HepG2 (cell line): Measurements from ENCODE around the gene CD244. TPM values are rescaled to one million over a fixed set of nuclear protein-coding genes. Genes with fewer than 3 reads are reported as not detected.

Experiments
- ATAC-seq: fragments of 200-7000 bp; cut with Tn5 transposase; 3 replicates; pipeline ENCODE4 v1.9.1; 2020; ENCODE audit warnings: mild to moderate bottlenecking, moderate library complexity
- BruUV-seq: library from RNA; stranded (reverse); fragments of 400-500 nt; replicated peaks from 2 replicates; lab custom pipeline; 2021; lab: Mats Ljungman, UMichigan
- CTCF ChIA-PET: fragments of 300-600 bp; formaldehyde crosslinking; extraction: SDS; loops from one replicate; lab custom pipeline; 2021; ENCODE audit warnings: low total read pairs, inconsistent platforms, low intra/inter-chr PET ratio; lab: Yijun Ruan, JAX
- POLR2A ChIA-PET: fragments of 350-600 bp; sonication (Branson Sonifier 250); formaldehyde crosslinking; loops from one replicate; lab custom pipeline; 2020; ENCODE audit warnings: antibody characterized with exemption, inconsistent platforms; lab: Yijun Ruan, JAX
- DNase-seq: peaks from one replicate; pipeline ENCODE4 v3.0.0-alpha.2; 2015; ENCODE audit warnings: low spot score
- FAIRE-seq: peaks from 3 replicates; lab custom pipeline; 2011; peaks lifted over from hg19 to GRCh38; lab: Jason Lieb, UNC
- H2AFZ ChIP-seq: one replicate; pipeline ENCODE4 v1.6.1; 2011; ENCODE audit warnings: low read length, inconsistent platforms
- H3K27ac ChIP-seq: fragments of 300-600 bp; 3 replicates; pipeline ENCODE4 v1.8.0; 2011; ENCODE audit warnings: mixed run types, mild to moderate bottlenecking, mixed read lengths, low read length, inconsistent platforms; ENCODE audit not compliant: insufficient read depth; ENCODE audit errors: extremely low read length
- H3K27me3 ChIP-seq, 2 experiments: fragments of 200-600 bp in 1 of 2; 2 replicates in 1 of 2; 3 replicates in 1 of 2; pipeline versions ENCODE4 v1.6.0 to v1.8.0; 2011; ENCODE audit warnings: low read length in 2 of 2, mild to moderate bottlenecking in 2 of 2, moderate library complexity in 2 of 2, inconsistent platforms in 1 of 2; ENCODE audit not compliant: insufficient read depth in 2 of 2, control insufficient read depth in 1 of 2
- H3K36me3 ChIP-seq, 2 experiments: fragments of 200-600 bp in 1 of 2; replicated peaks in 1 of 2; 2 replicates in 1 of 2; 3 replicates in 1 of 2; pipeline versions ENCODE4 v1.5.1 to v1.8.0; 2011; ENCODE audit warnings: low read length in 2 of 2, inconsistent platforms in 1 of 2; ENCODE audit not compliant: insufficient read depth in 2 of 2, control insufficient read depth in 1 of 2
- H3K4me1 ChIP-seq: 2 replicates; pipeline ENCODE4 v1.5.1; 2012; ENCODE audit warnings: low read length, inconsistent platforms; ENCODE audit not compliant: insufficient read depth
- H3K4me2 ChIP-seq: 2 replicates; pipeline ENCODE4 v1.6.0; 2011; ENCODE audit warnings: low read depth, low read length, inconsistent platforms
- H3K4me3 ChIP-seq, 3 experiments: fragments of 200-600 bp in 1 of 3; sonication (generic), shearing (Covaris generic) in 1 of 3; replicated peaks in 1 of 3; 2 replicates each; pipeline ENCODE4 v1.5.1; 2011 to 2016; ENCODE audit warnings: low read length in 3 of 3, inconsistent platforms in 2 of 3, low read depth in 2 of 3, mild to moderate bottlenecking in 2 of 3, control low read depth in 1 of 3, mixed read lengths in 1 of 3; ENCODE audit not compliant: insufficient read depth in 1 of 3
- H3K79me2 ChIP-seq: one replicate; pipeline ENCODE4 v1.6.1; 2011; ENCODE audit warnings: low read length, inconsistent platforms; ENCODE audit not compliant: insufficient read depth
- H3K9ac ChIP-seq: 2 replicates; pipeline ENCODE4 v1.6.0; 2011; ENCODE audit warnings: mild to moderate bottlenecking, low read depth, low read length, inconsistent platforms; ENCODE audit not compliant: insufficient read depth
- H3K9me3 ChIP-seq: 2 replicates; pipeline ENCODE4 v1.5.1; 2012; ENCODE audit warnings: mild to moderate bottlenecking, low read length
- H4K20me1 ChIP-seq: 2 replicates; pipeline ENCODE4 v1.6.0; 2011; ENCODE audit warnings: inconsistent platforms, mild to moderate bottlenecking, low read length, moderate library complexity; ENCODE audit not compliant: insufficient read depth
- REPIN1 ChIP-seq: sonication (generic); formaldehyde crosslinking; IDR thresholded peaks from 2 replicates; pipeline ENCODE4 v1.8.0; 2022; ENCODE audit warnings: missing genetic modification reagents, low read depth, mild to moderate bottlenecking, borderline replicate concordance
- WGBS: methylation state at CpG from one replicate; pipeline ENCODE4 v1.1.6; 2017; ENCODE audit warnings: low lambda C conversion rate; 5-methylcytosine and 5-hydroxymethylcytosine counted together
- in situ Hi-C: cut with HindIII; loops from 2 replicates; pipeline ENCODE4 v1.10.0; 2017; ENCODE audit warnings: low pct_unique_long_range_greater_than_20kb; ENCODE audit not compliant: extremely low pct_ligation_motif_present
- intact Hi-C: fragments of 100-400 bp; cut with micrococcal nuclease; formaldehyde crosslinking; loops from one replicate; pipeline ENCODE4 v1.10.0; 2022; ENCODE audit not compliant: unreplicated experiment
- polyA plus RNA-seq, 8 experiments: library from polyadenylated mRNA; depleted of rRNA in 3 of 8; stranded (reverse) in 7 of 8; unstranded in 1 of 8; fragments of >200 nt; fragmentation: Illumina TruSeq in 4 of 8; extraction: Trizol in 4 of 8; gene quantifications; 2 replicates each; pipeline versions ENCODE4 v1.2.1 to v1.2.3, GENCODE V29; 2011 to 2016; ENCODE audit warnings: low read depth in 4 of 8, missing spikeins in 1 of 8, mixed read lengths in 1 of 8; ENCODE audit not compliant: insufficient read depth in 1 of 8
- total RNA-seq, 5 experiments: library from RNA; depleted of rRNA; stranded (reverse); fragments of >200 nt; fragmentation: Illumina TruSeq; extraction: Trizol; gene quantifications; 2 replicates each; pipeline ENCODE4 v1.2.3, GENCODE V29; 2016; ENCODE audit warnings: low read depth in 1 of 5
- TF ChIP-seq, protein P1 (sequence below): sonication (generic); formaldehyde crosslinking; IDR thresholded peaks from 2 replicates; pipeline ENCODE4 v1.5.1; 2020; ENCODE audit warnings: mild to moderate bottlenecking, missing genetic modification reagents, borderline replicate concordance
- TF ChIP-seq, protein P2 (sequence below): sonication (generic); formaldehyde crosslinking; IDR thresholded peaks from 2 replicates; pipeline ENCODE4 v1.4.0; 2020; ENCODE audit warnings: low read depth, mild to moderate bottlenecking, missing genetic modification reagents

Gene CD244
- total and polyA plus RNA-seq, 2 of the 13 experiments (the other 11 are each of a cell fraction or from before 2014, with no cell fraction given) = 0.09 TPM; not detected in 1

DNA sequence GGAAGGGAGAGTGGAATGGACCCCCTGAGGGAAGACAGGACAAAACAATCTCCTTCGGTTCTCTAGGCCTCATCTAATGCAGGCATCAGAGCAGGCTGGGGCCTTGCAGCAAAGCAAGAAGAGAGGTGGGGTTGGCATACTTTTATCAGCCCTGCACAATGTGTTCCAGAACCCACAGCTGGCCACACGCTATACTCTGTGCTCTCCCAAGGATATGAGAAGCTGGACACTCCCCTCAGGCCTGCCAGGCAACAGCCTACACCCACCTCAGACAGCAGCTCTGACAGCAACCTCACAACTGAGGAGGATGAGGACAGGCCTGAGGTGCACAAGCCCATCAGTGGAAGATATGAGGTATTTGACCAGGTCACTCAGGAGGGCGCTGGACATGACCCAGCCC lies 39.4 kb downstream of the CD244 start:
- H3K4me1 ChIP-seq = no peaks in the 10 kb centered on the region
- ATAC-seq (no peak), DNase-seq (no peak), FAIRE-seq (no peak)
- H3K27ac ChIP-seq = no peak overlapping the region
- intact Hi-C loops (no loop called here), in situ Hi-C loops (no loop called here)
- BruUV-seq = no TSS peak
- no peaks in the 10 kb centered on the region for H3K79me2 ChIP-seq
- no peaks in the 10 kb centered on the region for H4K20me1 ChIP-seq
- no peak overlapping the region for H3K4me3 ChIP-seq
- WGBS = 0% methylated on average over 2 of the region's 3 CpGs
- ChIA-PET CTCF (no interaction called here), POLR2A (no interaction called here)
- H3K36me3 ChIP-seq = no peaks in the 10 kb centered on the region
- peaks cover 0 to 2% of the 10 kb centered on the region in 2 experiments; a peak in 1 of 5 replicates for H3K27me3 ChIP-seq
- H3K9ac ChIP-seq = no peak overlapping the region
- H3K4me2 ChIP-seq = no peak overlapping the region
- no peak overlapping the region for H2AFZ ChIP-seq
- TF ChIP-seq, protein P1, sequence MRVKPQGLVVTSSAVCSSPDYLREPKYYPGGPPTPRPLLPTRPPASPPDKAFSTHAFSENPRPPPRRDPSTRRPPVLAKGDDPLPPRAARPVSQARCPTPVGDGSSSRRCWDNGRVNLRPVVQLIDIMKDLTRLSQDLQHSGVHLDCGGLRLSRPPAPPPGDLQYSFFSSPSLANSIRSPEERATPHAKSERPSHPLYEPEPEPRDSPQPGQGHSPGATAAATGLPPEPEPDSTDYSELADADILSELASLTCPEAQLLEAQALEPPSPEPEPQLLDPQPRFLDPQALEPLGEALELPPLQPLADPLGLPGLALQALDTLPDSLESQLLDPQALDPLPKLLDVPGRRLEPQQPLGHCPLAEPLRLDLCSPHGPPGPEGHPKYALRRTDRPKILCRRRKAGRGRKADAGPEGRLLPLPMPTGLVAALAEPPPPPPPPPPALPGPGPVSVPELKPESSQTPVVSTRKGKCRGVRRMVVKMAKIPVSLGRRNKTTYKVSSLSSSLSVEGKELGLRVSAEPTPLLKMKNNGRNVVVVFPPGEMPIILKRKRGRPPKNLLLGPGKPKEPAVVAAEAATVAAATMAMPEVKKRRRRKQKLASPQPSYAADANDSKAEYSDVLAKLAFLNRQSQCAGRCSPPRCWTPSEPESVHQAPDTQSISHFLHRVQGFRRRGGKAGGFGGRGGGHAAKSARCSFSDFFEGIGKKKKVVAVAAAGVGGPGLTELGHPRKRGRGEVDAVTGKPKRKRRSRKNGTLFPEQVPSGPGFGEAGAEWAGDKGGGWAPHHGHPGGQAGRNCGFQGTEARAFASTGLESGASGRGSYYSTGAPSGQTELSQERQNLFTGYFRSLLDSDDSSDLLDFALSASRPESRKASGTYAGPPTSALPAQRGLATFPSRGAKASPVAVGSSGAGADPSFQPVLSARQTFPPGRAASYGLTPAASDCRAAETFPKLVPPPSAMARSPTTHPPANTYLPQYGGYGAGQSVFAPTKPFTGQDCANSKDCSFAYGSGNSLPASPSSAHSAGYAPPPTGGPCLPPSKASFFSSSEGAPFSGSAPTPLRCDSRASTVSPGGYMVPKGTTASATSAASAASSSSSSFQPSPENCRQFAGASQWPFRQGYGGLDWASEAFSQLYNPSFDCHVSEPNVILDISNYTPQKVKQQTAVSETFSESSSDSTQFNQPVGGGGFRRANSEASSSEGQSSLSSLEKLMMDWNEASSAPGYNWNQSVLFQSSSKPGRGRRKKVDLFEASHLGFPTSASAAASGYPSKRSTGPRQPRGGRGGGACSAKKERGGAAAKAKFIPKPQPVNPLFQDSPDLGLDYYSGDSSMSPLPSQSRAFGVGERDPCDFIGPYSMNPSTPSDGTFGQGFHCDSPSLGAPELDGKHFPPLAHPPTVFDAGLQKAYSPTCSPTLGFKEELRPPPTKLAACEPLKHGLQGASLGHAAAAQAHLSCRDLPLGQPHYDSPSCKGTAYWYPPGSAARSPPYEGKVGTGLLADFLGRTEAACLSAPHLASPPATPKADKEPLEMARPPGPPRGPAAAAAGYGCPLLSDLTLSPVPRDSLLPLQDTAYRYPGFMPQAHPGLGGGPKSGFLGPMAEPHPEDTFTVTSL (CRISPR knock-in tag) = no peak
- TF ChIP-seq REPIN1 = no peak
- TF ChIP-seq, protein P2, sequence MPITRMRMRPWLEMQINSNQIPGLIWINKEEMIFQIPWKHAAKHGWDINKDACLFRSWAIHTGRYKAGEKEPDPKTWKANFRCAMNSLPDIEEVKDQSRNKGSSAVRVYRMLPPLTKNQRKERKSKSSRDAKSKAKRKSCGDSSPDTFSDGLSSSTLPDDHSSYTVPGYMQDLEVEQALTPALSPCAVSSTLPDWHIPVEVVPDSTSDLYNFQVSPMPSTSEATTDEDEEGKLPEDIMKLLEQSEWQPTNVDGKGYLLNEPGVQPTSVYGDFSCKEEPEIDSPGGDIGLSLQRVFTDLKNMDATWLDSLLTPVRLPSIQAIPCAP (CRISPR knock-in tag) = no peak
- TF ChIP-seq, all 625 proteins: peak for 0
- H3K9me3 ChIP-seq = no peaks in the 10 kb centered on the region
